ENCODE data around the gene IL9. TPM values are rescaled to one million over a fixed set of nuclear protein-coding genes. Genes with fewer than 3 reads are reported as not detected.

IL9 gene
- total RNA-seq, 4 donors from 2014 or later = not detected

- Histone ChIP-seq H3K4me3 (replicated peaks in 1 of 3) (no peak overlapping the region), H3K36me3 (no peaks in the 10 kb centered on the region), H3K27me3 (no peaks in the 10 kb centered on the region), H3K9me3 (no peaks in the 10 kb centered on the region), H3K27ac (no peak overlapping the region), H3K4me1 (no peaks in the 10 kb centered on the region)
- no peak for DNase-seq
- 67 to 73% methylated on average over 3 of the region's 3 CpGs for WGBS, 2 donors
- TF ChIP-seq POLR2A (IDR thresholded peaks at IDR 0.05) = no peak
- TF ChIP-seq, protein P1, sequence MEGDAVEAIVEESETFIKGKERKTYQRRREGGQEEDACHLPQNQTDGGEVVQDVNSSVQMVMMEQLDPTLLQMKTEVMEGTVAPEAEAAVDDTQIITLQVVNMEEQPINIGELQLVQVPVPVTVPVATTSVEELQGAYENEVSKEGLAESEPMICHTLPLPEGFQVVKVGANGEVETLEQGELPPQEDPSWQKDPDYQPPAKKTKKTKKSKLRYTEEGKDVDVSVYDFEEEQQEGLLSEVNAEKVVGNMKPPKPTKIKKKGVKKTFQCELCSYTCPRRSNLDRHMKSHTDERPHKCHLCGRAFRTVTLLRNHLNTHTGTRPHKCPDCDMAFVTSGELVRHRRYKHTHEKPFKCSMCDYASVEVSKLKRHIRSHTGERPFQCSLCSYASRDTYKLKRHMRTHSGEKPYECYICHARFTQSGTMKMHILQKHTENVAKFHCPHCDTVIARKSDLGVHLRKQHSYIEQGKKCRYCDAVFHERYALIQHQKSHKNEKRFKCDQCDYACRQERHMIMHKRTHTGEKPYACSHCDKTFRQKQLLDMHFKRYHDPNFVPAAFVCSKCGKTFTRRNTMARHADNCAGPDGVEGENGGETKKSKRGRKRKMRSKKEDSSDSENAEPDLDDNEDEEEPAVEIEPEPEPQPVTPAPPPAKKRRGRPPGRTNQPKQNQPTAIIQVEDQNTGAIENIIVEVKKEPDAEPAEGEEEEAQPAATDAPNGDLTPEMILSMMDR (IDR thresholded peaks at IDR 0.05) = no peak
- intact Hi-C loops (cut with DNase I) = no loop called here
These were observed 21.2 kb downstream of the IL9 start for GRCh38 chr5:135874461-135874860.

GRCh38 chr5:135873831-135874230 lies 21.8 kb downstream of the IL9 start:
- Histone ChIP-seq H3K36me3 (no peaks in the 10 kb centered on the region), H3K27ac (no peak overlapping the region), H3K27me3 (no peaks in the 10 kb centered on the region), H3K4me3 (replicated peaks in 1 of 3) (no peak overlapping the region), H3K9me3 (no peaks in the 10 kb centered on the region), H3K4me1 (no peaks in the 10 kb centered on the region)
- no peak for DNase-seq
- 83 to 86% methylated on average over 5 of the region's 5 CpGs for WGBS, 2 donors
- no peak for TF ChIP-seq POLR2A (IDR thresholded peaks at IDR 0.05)
- TF ChIP-seq, protein P1 (IDR thresholded peaks at IDR 0.05) = no peak
- intact Hi-C loops (cut with DNase I) = no loop called here

- intact Hi-C loops (cut with DNase I) = no loop called here
- H3K9me3 ChIP-seq = no peaks in the 10 kb centered on the region
- no peak overlapping the region for H3K4me3 ChIP-seq (replicated peaks in 1 of 3)
- H3K4me1 ChIP-seq = no peaks in the 10 kb centered on the region
- WGBS, 2 donors = 92 to 93% methylated on average over 3 to 11 of the region's 11 CpGs
- no peak for DNase-seq
- no peak for TF ChIP-seq POLR2A (IDR thresholded peaks at IDR 0.05)
- TF ChIP-seq, protein P1 (IDR thresholded peaks at IDR 0.05) = no peak
- no peaks in the 10 kb centered on the region for H3K36me3 ChIP-seq
- H3K27me3 ChIP-seq = no peaks in the 10 kb centered on the region
- no peak overlapping the region for H3K27ac ChIP-seq
These were observed 24.2 kb downstream of the IL9 start for GRCh38 chr5:135871268-135871915.

DNA sequence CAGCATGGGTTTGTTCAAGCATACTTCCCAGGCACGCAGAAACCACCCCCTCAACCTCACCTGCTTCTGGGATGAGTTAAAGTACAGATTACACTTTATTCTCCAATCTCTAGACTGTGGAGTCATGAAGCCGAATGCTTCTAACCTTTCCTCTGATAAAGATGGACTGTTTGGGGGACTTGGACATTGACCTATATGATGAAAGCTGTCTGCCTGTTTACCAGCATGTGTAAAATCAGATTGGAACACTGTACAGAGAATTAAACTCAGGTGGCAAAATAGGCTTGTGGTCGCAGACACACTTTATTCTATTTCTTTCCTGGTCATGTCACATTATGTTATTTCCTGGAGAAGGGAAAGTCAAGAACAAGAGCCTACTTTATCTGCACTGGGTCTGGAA lies 25.7 kb downstream of the IL9 start:
- Histone ChIP-seq H3K27me3 (no peaks in the 10 kb centered on the region), H3K9me3 (no peaks in the 10 kb centered on the region), H3K27ac (no peak overlapping the region), H3K36me3 (no peaks in the 10 kb centered on the region), H3K4me1 (no peaks in the 10 kb centered on the region), H3K4me3 (replicated peaks in 1 of 3) (no peak overlapping the region)
- DNase-seq = no peak
- intact Hi-C loops (cut with DNase I) = no loop called here
- TF ChIP-seq, protein P1 (IDR thresholded peaks at IDR 0.05) = no peak
- TF ChIP-seq POLR2A (IDR thresholded peaks at IDR 0.05) = no peak
- 75 to 94% methylated on average over 3 of the region's 3 CpGs for WGBS, 2 donors

DNA sequence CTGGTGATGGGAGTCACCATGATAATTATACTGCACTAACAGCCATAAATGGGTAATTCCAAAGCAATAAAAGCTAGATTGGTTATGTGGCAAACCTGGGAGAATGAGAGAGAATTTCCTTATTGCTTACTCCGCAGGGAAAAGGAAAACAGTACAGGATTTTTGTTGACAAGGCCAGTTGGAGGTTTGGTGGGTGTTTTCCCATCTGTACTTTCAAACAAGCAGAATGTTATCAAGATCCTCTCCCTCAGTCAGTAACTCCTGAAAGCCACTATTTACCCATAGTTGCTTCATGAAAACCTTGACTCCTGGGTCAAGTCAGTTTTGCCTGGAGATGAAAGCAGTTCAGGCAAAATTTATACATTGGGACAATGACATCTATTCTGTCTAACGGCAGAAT lies 26.4 kb downstream of the IL9 start:
- Histone ChIP-seq H3K9me3 (no peaks in the 10 kb centered on the region), H3K27me3 (no peaks in the 10 kb centered on the region), H3K4me3 (replicated peaks in 1 of 3) (no peak overlapping the region), H3K4me1 (no peaks in the 10 kb centered on the region), H3K27ac (no peak overlapping the region), H3K36me3 (no peaks in the 10 kb centered on the region)
- TF ChIP-seq POLR2A (IDR thresholded peaks at IDR 0.05) = no peak
- TF ChIP-seq, protein P1 (IDR thresholded peaks at IDR 0.05) = no peak
- intact Hi-C loops (cut with DNase I) = no loop called here
- 93 to 94% methylated on average over 2 of the region's 2 CpGs for WGBS, 2 donors
- no peak for DNase-seq
